KBM-7 (cell line): ENCODE results near the gene CPPED1.
A peak's percentile ranks its signal among the peaks of the same experiment; 100 is the strongest.

ENCODE experiments used
- DNase-seq: peaks from one replicate; pipeline ENCODE4 v3.0.0-alpha.2; 2015
- in situ Hi-C: fragments of 300-500 bp; cut with MboI; formaldehyde crosslinking; loops from 2 replicates; pipeline ENCODE4 v1.14.3; 2020; ENCODE audit warnings: low sequenced_read_pairs, low pct_unique_long_range_greater_than_20kb, mixed read lengths

The CPPED1 gene

GRCh38 chr16:12625716-12626115, 178.0 kb downstream of the CPPED1 start:
- no peak for DNase-seq
- in situ Hi-C loops: no loop called here

- in situ Hi-C loops: no loop called here
- DNase-seq: no peak
These were observed 178.6 kb downstream of the CPPED1 start for GRCh38 chr16:12625068-12625467.

- no peak for DNase-seq
- in situ Hi-C loops: no loop called here
These were observed 183.5 kb downstream of the CPPED1 start for GRCh38 chr16:12620150-12620549.

- no peak for DNase-seq
- in situ Hi-C loops: no loop called here
These were observed 185.2 kb downstream of the CPPED1 start for GRCh38 chr16:12618515-12618914.

GRCh38 chr16:12617401-12617819, 186.3 kb downstream of the CPPED1 start:
- no peak for DNase-seq
- in situ Hi-C loops: no loop called here

GRCh38 chr16:12614662-12615278, 188.9 kb downstream of the CPPED1 start:
- in situ Hi-C loops: no loop called here
- no peak for DNase-seq

- in situ Hi-C loops: no loop called here
These were observed 189.6 kb downstream of the CPPED1 start for GRCh38 chr16:12613992-12614661.

GRCh38 chr16:12613131-12613991, 190.3 kb downstream of the CPPED1 start:
- DNase-seq: peak; percentile 48
- in situ Hi-C loops: no loop called here

More at GRCh38 chr16:12613992-12614661, 189.6 kb downstream of the CPPED1 start:
- peak; percentile 2 for DNase-seq

- no peak for DNase-seq
- in situ Hi-C loops: no loop called here
These were observed 191.0 kb downstream of the CPPED1 start for GRCh38 chr16:12612598-12613101.

GRCh38 chr16:12611916-12612597, 191.6 kb downstream of the CPPED1 start:
- in situ Hi-C loops: no loop called here
- no peak for DNase-seq

- no peak for DNase-seq
- in situ Hi-C loops: no loop called here
These were observed 192.6 kb downstream of the CPPED1 start for GRCh38 chr16:12611006-12611477.

GRCh38 chr16:12609937-12610699, 193.6 kb downstream of the CPPED1 start:
- in situ Hi-C loops: no loop called here
- DNase-seq: no peak
